C4-2B (cell line): ENCODE measurements around the gene WNT16.

Experiments used
- ZFX ChIP-seq: fragments of 450-650 bp; IDR thresholded peaks from 2 replicates; pipeline ENCODE4 v1.6.1; 2017
- TF ChIP-seq, protein P1 (sequence below): fragments of 450-650 bp; conservative IDR thresholded peaks from 2 replicates; pipeline ENCODE4 v1.5.1; 2017; ENCODE audit warnings: mild to moderate bottlenecking

GRCh38 chr7:121327671-121328070 is 1.1 kb upstream of the WNT16 start:
- TF ChIP-seq, protein P1, sequence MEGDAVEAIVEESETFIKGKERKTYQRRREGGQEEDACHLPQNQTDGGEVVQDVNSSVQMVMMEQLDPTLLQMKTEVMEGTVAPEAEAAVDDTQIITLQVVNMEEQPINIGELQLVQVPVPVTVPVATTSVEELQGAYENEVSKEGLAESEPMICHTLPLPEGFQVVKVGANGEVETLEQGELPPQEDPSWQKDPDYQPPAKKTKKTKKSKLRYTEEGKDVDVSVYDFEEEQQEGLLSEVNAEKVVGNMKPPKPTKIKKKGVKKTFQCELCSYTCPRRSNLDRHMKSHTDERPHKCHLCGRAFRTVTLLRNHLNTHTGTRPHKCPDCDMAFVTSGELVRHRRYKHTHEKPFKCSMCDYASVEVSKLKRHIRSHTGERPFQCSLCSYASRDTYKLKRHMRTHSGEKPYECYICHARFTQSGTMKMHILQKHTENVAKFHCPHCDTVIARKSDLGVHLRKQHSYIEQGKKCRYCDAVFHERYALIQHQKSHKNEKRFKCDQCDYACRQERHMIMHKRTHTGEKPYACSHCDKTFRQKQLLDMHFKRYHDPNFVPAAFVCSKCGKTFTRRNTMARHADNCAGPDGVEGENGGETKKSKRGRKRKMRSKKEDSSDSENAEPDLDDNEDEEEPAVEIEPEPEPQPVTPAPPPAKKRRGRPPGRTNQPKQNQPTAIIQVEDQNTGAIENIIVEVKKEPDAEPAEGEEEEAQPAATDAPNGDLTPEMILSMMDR = no peak
- TF ChIP-seq ZFX = no peak
